ENCODE measurements around the gene KDM6B.

DNA sequence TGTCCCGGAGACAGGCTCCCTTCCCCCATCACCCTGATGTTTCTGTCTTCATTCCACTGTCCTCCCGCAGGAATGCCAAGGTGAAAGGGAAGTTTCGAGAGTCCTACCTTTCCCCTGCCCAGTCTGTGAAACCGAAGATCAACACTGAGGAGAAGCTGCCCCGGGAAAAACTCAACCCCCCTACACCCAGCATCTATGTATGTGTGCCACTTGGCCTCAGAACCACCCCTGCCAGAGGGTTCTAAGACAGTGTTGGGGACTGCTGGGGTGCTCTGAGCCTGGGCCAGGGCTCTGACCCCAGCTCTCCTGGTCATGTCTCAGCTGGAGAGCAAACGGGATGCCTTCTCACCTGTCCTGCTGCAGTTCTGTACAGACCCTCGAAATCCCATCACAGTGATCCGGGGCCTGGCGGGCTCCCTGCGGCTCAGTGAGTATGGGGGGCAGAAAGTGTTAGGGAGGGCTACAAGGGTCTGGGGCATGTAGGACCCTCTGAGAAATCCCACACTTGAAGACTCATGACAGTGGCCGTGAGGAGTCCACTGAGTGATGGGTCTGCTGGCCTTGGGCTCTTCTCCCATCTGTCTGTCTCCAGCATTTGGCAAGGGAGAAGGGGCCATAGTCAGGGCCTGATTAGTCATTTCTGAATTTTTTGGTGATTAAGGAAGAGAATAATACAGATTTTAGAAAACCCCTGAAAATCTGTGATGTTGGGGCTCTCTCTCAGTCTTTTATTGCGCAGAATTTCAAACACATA, 15.9 kb downstream of the KDM6B start:
- TF ChIP-seq POLR2A (IDR thresholded peaks at IDR 0.05; ENCODE audit: low read length): no peak
- TF ChIP-seq GATA1 (IDR thresholded peaks at IDR 0.05; ENCODE audit: low read depth, low read length): no peak
